H1 (cell line): Measurements from ENCODE around the gene DSP. TPM values are rescaled to one million over a fixed set of nuclear protein-coding genes. Genes with fewer than 3 reads are reported as not detected.

Experiments
- CTCF ChIA-PET: fragments of 300-600 bp; sonication (Branson Sonifier 250); formaldehyde crosslinking; loops from one replicate; lab custom pipeline; 2021; ENCODE audit not compliant: partially characterized antibody; lab: Charles Lee
- POLR2A ChIA-PET: fragments of 300-600 bp; sonication (Branson Sonifier 250); formaldehyde crosslinking; loops from one replicate; lab custom pipeline; 2021; ENCODE audit warnings: inconsistent platforms; ENCODE audit not compliant: partially characterized antibody; lab: Charles Lee
- DNase-seq, 2 experiments: peaks; one replicate each; pipeline versions ENCODE4 v3.0.0 to v3.0.0-alpha.2; 2010 to 2022; ENCODE audit warnings: low spot score in 2 of 2, low read depth in 1 of 2, mixed read lengths in 1 of 2
- FAIRE-seq: peaks from 2 replicates; lab custom pipeline; 2011; peaks lifted over from hg19 to GRCh38; lab: Jason Lieb, UNC
- H2AFZ ChIP-seq: 2 replicates; pipeline ENCODE4 v1.8.1; 2012; ENCODE audit warnings: low read length, inconsistent platforms
- H2AK5ac ChIP-seq: 2 replicates; pipeline ENCODE4 v1.6.1; 2013; ENCODE audit warnings: low read depth, low read length
- H2BK120ac ChIP-seq: replicated peaks from 2 replicates; pipeline ENCODE3; 2013; ENCODE audit warnings: low read depth, low read length, inconsistent platforms
- H2BK12ac ChIP-seq: 2 replicates; pipeline ENCODE4 v1.6.1; 2013; ENCODE audit warnings: low read depth, low read length
- H2BK15ac ChIP-seq: 2 replicates; pipeline ENCODE4 v1.6.1; 2013; ENCODE audit warnings: low read length
- H2BK20ac ChIP-seq: 2 replicates; pipeline ENCODE4 v1.6.1; 2013; ENCODE audit warnings: low read length
- H2BK5ac ChIP-seq: 2 replicates; pipeline ENCODE4 v1.6.1; 2013; ENCODE audit warnings: low read depth, low read length
- H3K14ac ChIP-seq: 2 replicates; pipeline ENCODE4 v1.6.1; 2013; ENCODE audit warnings: inconsistent platforms; ENCODE audit not compliant: insufficient read length
- H3K18ac ChIP-seq: 2 replicates; pipeline ENCODE4 v1.6.1; 2013; ENCODE audit warnings: low read length; ENCODE audit errors: extremely low read depth
- H3K23ac ChIP-seq: 2 replicates; pipeline ENCODE4 v1.6.1; 2013; ENCODE audit warnings: inconsistent platforms; ENCODE audit not compliant: insufficient read length
- H3K23me2 ChIP-seq: 2 replicates; pipeline ENCODE4 v1.6.1; 2013; ENCODE audit warnings: low read depth, low read length
- H3K27ac ChIP-seq: 2 replicates; pipeline ENCODE4 v1.6.1; 2011; ENCODE audit warnings: low read depth, low read length, inconsistent platforms
- H3K27me3 ChIP-seq, 4 experiments: replicated peaks in 1 of 4; 1 replicate in 1 of 4; 2 replicates in 3 of 4; pipeline versions ENCODE4 v1.6.1 to v1.8.1; 2011 to 2013; ENCODE audit warnings: low read length in 3 of 4, mild to moderate bottlenecking in 3 of 4, inconsistent platforms in 2 of 4, mixed read lengths in 2 of 4, moderate library complexity in 1 of 4; ENCODE audit not compliant: control insufficient read depth in 3 of 4, insufficient read depth in 3 of 4; ENCODE audit errors: extremely low read depth in 1 of 4
- H3K36me3 ChIP-seq, 4 experiments: 2 replicates each; pipeline versions ENCODE4 v1.6.1 to v1.8.1; 2011 to 2013; ENCODE audit warnings: mild to moderate bottlenecking in 4 of 4, low read length in 3 of 4, moderate library complexity in 2 of 4, control low read depth in 1 of 4, inconsistent platforms in 1 of 4; ENCODE audit not compliant: insufficient read depth in 4 of 4, control insufficient read depth in 2 of 4
- H3K4ac ChIP-seq: replicated peaks from 2 replicates; pipeline ENCODE3; 2013; ENCODE audit warnings: low read length, low read depth, mixed read lengths, inconsistent platforms; ENCODE audit not compliant: insufficient read length
- H3K4me1 ChIP-seq, 4 experiments: replicated peaks in 1 of 4; 1 replicate in 1 of 4; 2 replicates in 3 of 4; pipeline versions ENCODE4 v1.6.1 to v1.8.1; 2011 to 2013; ENCODE audit warnings: low read length in 3 of 4, inconsistent platforms in 2 of 4, mixed read lengths in 1 of 4; ENCODE audit not compliant: insufficient read depth in 4 of 4, control insufficient read depth in 3 of 4
- H3K4me2 ChIP-seq, 2 experiments: 2 replicates each; pipeline versions ENCODE4 v1.6.1 to v1.8.1; 2011 to 2013; ENCODE audit warnings: low read depth in 2 of 2, low read length in 2 of 2, control low read depth in 1 of 2, inconsistent platforms in 1 of 2, mild to moderate bottlenecking in 1 of 2; ENCODE audit not compliant: insufficient read depth in 1 of 2
- H3K4me3 ChIP-seq, 4 experiments: fragments of 200-600, 300-600 bp in 1 of 4; sonication (generic), shearing (Covaris generic), sonication (Bioruptor Twin) in 1 of 4; 2 replicates each; pipeline versions ENCODE4 v1.5.1 to v1.8.1; 2011 to 2016; ENCODE audit warnings: low read length in 4 of 4, low read depth in 3 of 4, control low read depth in 2 of 4, inconsistent platforms in 2 of 4, mild to moderate bottlenecking in 2 of 4, mixed read lengths in 1 of 4, moderate library complexity in 1 of 4; ENCODE audit not compliant: insufficient read depth in 2 of 4; ENCODE audit errors: extremely low read depth in 1 of 4
- H3K56ac ChIP-seq: replicated peaks from 2 replicates; pipeline ENCODE3; 2013; ENCODE audit warnings: low read depth, mild to moderate bottlenecking, mixed read lengths, low read length, inconsistent platforms; ENCODE audit not compliant: insufficient read length
- H3K79me1 ChIP-seq: 2 replicates; pipeline ENCODE4 v1.6.1; 2013; ENCODE audit warnings: low read depth, low read length, control low read depth
- H3K79me2 ChIP-seq, 2 experiments: 2 replicates each; pipeline versions ENCODE4 v1.6.1 to v1.8.1; 2012 to 2013; ENCODE audit warnings: low read length in 2 of 2, mild to moderate bottlenecking in 2 of 2, inconsistent platforms in 1 of 2; ENCODE audit not compliant: insufficient read depth in 2 of 2, control insufficient read depth in 1 of 2
- H3K9ac ChIP-seq, 4 experiments: replicated peaks in 1 of 4; 1 replicate in 1 of 4; 2 replicates in 3 of 4; pipeline versions ENCODE4 v1.6.1 to v1.8.1; 2011 to 2013; ENCODE audit warnings: low read depth in 3 of 4, low read length in 3 of 4, control low read depth in 2 of 4, mild to moderate bottlenecking in 2 of 4, moderate library complexity in 2 of 4, inconsistent platforms in 1 of 4; ENCODE audit errors: extremely low read depth in 1 of 4
- H3K9me3 ChIP-seq, 2 experiments: 2 replicates each; pipeline versions ENCODE4 v1.6.1 to v1.8.1; 2012 to 2013; ENCODE audit warnings: mild to moderate bottlenecking in 2 of 2, moderate library complexity in 2 of 2, control low read depth in 1 of 2, inconsistent platforms in 1 of 2, low read depth in 1 of 2, low read length in 1 of 2, mixed read lengths in 1 of 2; ENCODE audit not compliant: insufficient read depth in 2 of 2
- H4K20me1 ChIP-seq, 2 experiments: replicated peaks in 1 of 2; 2 replicates each; pipeline versions ENCODE3 to v1.8.1; 2011 to 2013; ENCODE audit warnings: inconsistent platforms in 2 of 2, low read length in 2 of 2, mild to moderate bottlenecking in 1 of 2; ENCODE audit not compliant: insufficient read depth in 2 of 2, control insufficient read depth in 1 of 2
- H4K5ac ChIP-seq: 2 replicates; pipeline ENCODE4 v1.6.1; 2013; ENCODE audit warnings: low read length, low read depth, mixed read lengths, inconsistent platforms; ENCODE audit not compliant: insufficient read length
- H4K8ac ChIP-seq: 2 replicates; pipeline ENCODE4 v1.8.0; 2013; ENCODE audit warnings: mild to moderate bottlenecking, moderate library complexity, low read length, inconsistent platforms; ENCODE audit not compliant: insufficient read depth; ENCODE audit errors: extremely low read depth
- H4K91ac ChIP-seq: replicated peaks from 2 replicates; pipeline ENCODE3; 2013; ENCODE audit warnings: low read length, mixed read lengths, inconsistent platforms; ENCODE audit not compliant: insufficient read length
- ATF3 ChIP-seq: IDR thresholded peaks from 2 replicates; pipeline ENCODE4 v1.6.1; 2011; ENCODE audit warnings: low read depth, mild to moderate bottlenecking, low read length; ENCODE audit not compliant: insufficient read depth
- BRCA1 ChIP-seq: IDR thresholded peaks from 2 replicates; pipeline ENCODE4 v1.6.1; 2012; ENCODE audit warnings: low read depth, low read length, improper control_type of control experiment
- CBX8 ChIP-seq: fragments of 300-800, 300-1000 bp; sonication (generic); IDR thresholded peaks from 2 replicates; pipeline ENCODE4 v1.7.1; 2016; ENCODE audit warnings: low read depth, low read length, borderline replicate concordance
- CHD1 ChIP-seq: IDR thresholded peaks from 2 replicates; pipeline ENCODE4 v1.6.1; 2012; ENCODE audit warnings: low read depth, low read length, improper control_type of control experiment
- MAFK ChIP-seq: IDR thresholded peaks from 2 replicates; pipeline ENCODE4 v1.6.1; 2012; ENCODE audit warnings: low read depth, mild to moderate bottlenecking, improper control_type of control experiment, low read length
- PHF8 ChIP-seq: fragments of 200-600 bp; sonication (generic); conservative IDR thresholded peaks from 2 replicates; pipeline ENCODE4 v1.7.1; 2012; ENCODE audit warnings: low read depth, mild to moderate bottlenecking, inconsistent platforms, low read length, moderate library complexity
- POLR2AphosphoS5 ChIP-seq: IDR thresholded peaks from 2 replicates; pipeline ENCODE4 v1.6.1; 2011; ENCODE audit warnings: low read depth, low read length
- RBBP5 ChIP-seq: IDR thresholded peaks from 2 replicates; pipeline ENCODE4 v1.7.1; 2012; ENCODE audit warnings: low read depth, mild to moderate bottlenecking, inconsistent platforms, low read length, moderate library complexity, borderline replicate concordance
- RNF2 ChIP-seq: fragments of 200-900, 300-1000 bp; sonication (generic); IDR thresholded peaks from 2 replicates; pipeline ENCODE4 v1.7.1; 2016; ENCODE audit warnings: borderline replicate concordance, low read depth, mild to moderate bottlenecking, antibody characterized with exemption, low read length; ENCODE audit not compliant: poor library complexity, severe bottlenecking; ENCODE audit errors: missing control alignments
- TAF7 ChIP-seq: optimal IDR thresholded peaks from 2 replicates; pipeline ENCODE3; 2011; ENCODE audit warnings: low read depth, mild to moderate bottlenecking, inconsistent platforms, low read length, moderate library complexity, borderline replicate concordance
- TBP ChIP-seq: IDR thresholded peaks from 2 replicates; pipeline ENCODE4 v1.6.1; 2011; ENCODE audit warnings: low read depth, low read length, improper control_type of control experiment
- TEAD4 ChIP-seq: IDR thresholded peaks from 2 replicates; pipeline ENCODE4 v1.6.1; 2012; ENCODE audit warnings: low read depth, low read length, inconsistent platforms, mixed read lengths
- WGBS, 2 experiments: shearing (Covaris generic) in 1 of 2; methylation state at CpG; one replicate each; pipeline versions ENCODE4 v1.1.6 to v1.1.7; 2013 to 2015; ENCODE audit warnings: low lambda C conversion rate in 2 of 2, mixed read lengths in 2 of 2, inconsistent platforms in 1 of 2, low coverage in 1 of 2, missing lambda C conversion rate in 1 of 2; ENCODE audit not compliant: insufficient replicate concordance in 2 of 2, insufficient coverage in 1 of 2, insufficient read length in 1 of 2; ENCODE audit errors: extremely low coverage in 1 of 2, missing lambda C conversion rate in 1 of 2; 5-methylcytosine and 5-hydroxymethylcytosine counted together
- polyA plus RNA-seq, 7 experiments: library from polyadenylated mRNA; depleted of rRNA in 3 of 7; stranded (reverse) in 5 of 7; unstranded in 2 of 7; fragments of >200 nt in 5 of 7; fragments of 200-250 nt in 2 of 7; gene quantifications; 1 replicate in 5 of 7; 2 replicates in 1 of 7; 4 replicates in 1 of 7; pipeline versions ENCODE4 v1.2.1 to v1.2.3, GENCODE V29; 2011 to 2013; ENCODE audit warnings: missing spikeins in 2 of 7, mixed read lengths in 2 of 7
- total RNA-seq: library from RNA; stranded (reverse); fragmentation: NEBNext Ultra II Directional; extraction: Animal tissue kit (Norgen Biotek cat#: 25700); gene quantifications from 2 replicates; pipeline ENCODE4 v1.2.1, GENCODE V29; 2021

DSP gene
- total and polyA plus RNA-seq, 2 of the 8 experiments (the other 6 are each of a cell fraction or from before 2014, with no cell fraction given) = 14.3 to 48.5 TPM

GRCh38 chr6:7594579-7595125 is 53.2 kb downstream of the DSP start:
- H3K4ac ChIP-seq = no peak overlapping the region
- FAIRE-seq (no peak), DNase-seq (no peak)
- peaks cover 0 to 12% of the 10 kb centered on the region in 2 experiments for H4K20me1 ChIP-seq
- no peak overlapping the region for H4K8ac ChIP-seq
- H3K4me1 ChIP-seq = peaks cover 0 to 10% (median 2%) of the 10 kb centered on the region in 4 experiments; a peak in 2 of 7 replicates
- H3K4me2 ChIP-seq = no peak overlapping the region
- peaks cover 5 to 48% (median 23%) of the 10 kb centered on the region in 4 experiments for H3K36me3 ChIP-seq
- CTCF ChIA-PET = interaction anchor here (1.3 kb wide), 1 partner anchor 169 kb away, joined by 5 read pairs; no protein-coding TSS in a partner anchor
- H3K4me3 ChIP-seq = no peak overlapping the region
- no peaks in the 10 kb centered on the region for H3K27me3 ChIP-seq
- H3K56ac ChIP-seq = no peak overlapping the region
- no peak overlapping the region for H3K14ac ChIP-seq
- peaks cover 9% of the 10 kb centered on the region for H3K23me2 ChIP-seq
- no peak overlapping the region for H2AFZ ChIP-seq
- no peak overlapping the region for H3K18ac ChIP-seq
- no peak overlapping the region for H4K91ac ChIP-seq
- POLR2A ChIA-PET = no interaction called here
- no peak overlapping the region for H3K27ac ChIP-seq
- H2BK20ac ChIP-seq = no peak overlapping the region
- no peaks in the 10 kb centered on the region for H3K9me3 ChIP-seq
- H2BK12ac ChIP-seq = no peak overlapping the region
- H4K5ac ChIP-seq = no peak overlapping the region
- H3K79me2 ChIP-seq = peaks cover 6 to 35% of the 10 kb centered on the region in 2 experiments
- no peak overlapping the region for H2AK5ac ChIP-seq
- WGBS, 2 experiments = 86% methylated on average over 4 of the region's 4 CpGs; no CpG with 5 or more reads in 1 of the 2 experiments
- TF ChIP-seq RBBP5 = no peak
- TF ChIP-seq PHF8 = no peak
- TF ChIP-seq TAF7 = no peak
- TF ChIP-seq BRCA1 = no peak
- TF ChIP-seq RNF2 = no peak
- TF ChIP-seq MAFK = no peak
- TF ChIP-seq TBP = no peak
- no peak for TF ChIP-seq POLR2AphosphoS5
- no peak for TF ChIP-seq CHD1
- TF ChIP-seq CBX8 = no peak
- TF ChIP-seq ATF3 = no peak
- TF ChIP-seq TEAD4 = no peak
- H3K9ac ChIP-seq = no peak overlapping the region
- no peak overlapping the region for H2BK120ac ChIP-seq
- no peak overlapping the region for H2BK5ac ChIP-seq
- H3K23ac ChIP-seq = no peak overlapping the region
- no peak overlapping the region for H2BK15ac ChIP-seq
- H3K79me1 ChIP-seq = peaks cover 7% of the 10 kb centered on the region
